HCT116 (cell line): ENCODE measurements around the gene GFM2. TPM values are rescaled to one million over a fixed set of nuclear protein-coding genes. Genes with fewer than 3 reads are reported as not detected.

Source experiments
- ATAC-seq: fragments of 200-7000 bp; cut with Tn5 transposase; 2 replicates; pipeline ENCODE4 v1.9.1; 2020; ENCODE audit warnings: mild to moderate bottlenecking, moderate library complexity
- BruUV-seq: library from RNA; stranded (reverse); fragments of 400-500 nt; replicated peaks from 2 replicates; lab custom pipeline; 2021; lab: Mats Ljungman, UMichigan
- CTCF ChIA-PET: fragments of 300-600 bp; sonication (Branson Sonifier 250); formaldehyde crosslinking; loops from one replicate; lab custom pipeline; 2021; ENCODE audit warnings: antibody characterized with exemption; lab: Charles Lee
- POLR2A ChIA-PET: fragments of 300-600, 350-600 bp; sonication (Branson Sonifier 250); formaldehyde crosslinking; loops from one replicate; lab custom pipeline; 2021; ENCODE audit warnings: antibody characterized with exemption; lab: Charles Lee
- RAD21 ChIA-PET, 2 experiments: fragments of 300-600 bp; sonication (Branson Sonifier 250); formaldehyde crosslinking; loops; one replicate each; lab custom pipeline; 2023; ENCODE audit warnings: low total read pairs in 2 of 2; ENCODE audit not compliant: uncharacterized antibody in 2 of 2, unreplicated experiment in 2 of 2, low non-redundant PET in 1 of 2; lab: Charles Lee
- DNase-seq: peaks from one replicate; pipeline ENCODE4 v3.0.0-alpha.2; 2010; ENCODE audit warnings: low read depth, low spot score
- H2AFZ ChIP-seq: fragments of 200-600 bp; shearing (Covaris generic), sonication (generic); 2 replicates; pipeline ENCODE4 v1.6.1; 2017; ENCODE audit warnings: low read depth, mixed run types, mixed read lengths, antibody characterized with exemption, low read length; ENCODE audit not compliant: poor library complexity, severe bottlenecking
- H3K27ac ChIP-seq: 2 replicates; pipeline ENCODE4 v1.5.1; 2012; ENCODE audit warnings: low read depth, low read length
- H3K27me3 ChIP-seq: fragments of 200-600 bp; sonication (generic); 2 replicates; pipeline ENCODE4 v1.6.1; 2016; ENCODE audit warnings: mixed run types, low read length, mixed read lengths; ENCODE audit not compliant: insufficient read depth
- H3K36me3 ChIP-seq, 2 experiments: fragments of 200-500 bp in 1 of 2; fragments of 200-600 bp in 1 of 2; sonication (Bioruptor generic) in 1 of 2; sonication (generic) in 1 of 2; 2 replicates each; pipeline versions ENCODE4 v1.5.1 to v1.6.1; 2014 to 2016; ENCODE audit warnings: low read length in 2 of 2, inconsistent platforms in 1 of 2, mixed read lengths in 1 of 2, mixed run types in 1 of 2; ENCODE audit not compliant: insufficient read depth in 2 of 2, control insufficient read depth in 1 of 2
- H3K4me1 ChIP-seq, 2 experiments: fragments of 200-600 bp in 1 of 2; sonication (generic) in 1 of 2; 2 replicates each; pipeline versions ENCODE4 v1.5.1 to v1.6.1; 2012 to 2017; ENCODE audit warnings: low read length in 2 of 2, inconsistent platforms in 1 of 2, mild to moderate bottlenecking in 1 of 2, mixed read lengths in 1 of 2, mixed run types in 1 of 2, moderate library complexity in 1 of 2; ENCODE audit not compliant: insufficient read depth in 2 of 2, control insufficient read depth in 1 of 2
- H3K4me2 ChIP-seq: fragments of 200-600 bp; sonication (generic); 2 replicates; pipeline ENCODE4 v1.6.1; 2017; ENCODE audit warnings: mixed run types, low read length, mixed read lengths
- H3K4me3 ChIP-seq, 2 experiments: fragments of 200-600 bp in 1 of 2; sonication (generic) in 1 of 2; replicated peaks in 1 of 2; 2 replicates each; pipeline ENCODE4 v1.5.1; 2011 to 2016; ENCODE audit warnings: low read length in 2 of 2, control low read depth in 1 of 2, low read depth in 1 of 2, mild to moderate bottlenecking in 1 of 2, mixed read lengths in 1 of 2, mixed run types in 1 of 2
- H3K79me2 ChIP-seq: fragments of 200-600 bp; sonication (generic); 2 replicates; pipeline ENCODE4 v1.6.1; 2017; ENCODE audit warnings: mild to moderate bottlenecking, mixed run types, low read length, moderate library complexity, mixed read lengths; ENCODE audit not compliant: insufficient read depth
- H3K9ac ChIP-seq: fragments of 200-600 bp; sonication (generic); 2 replicates; pipeline ENCODE4 v1.6.1; 2016; ENCODE audit warnings: low read length, mixed read lengths
- H3K9me2 ChIP-seq: fragments of 200-600 bp; sonication (generic), shearing (Covaris generic); 2 replicates; pipeline ENCODE4 v1.6.1; 2017; ENCODE audit warnings: mixed run types, mild to moderate bottlenecking, moderate library complexity; ENCODE audit not compliant: insufficient read depth
- H3K9me3 ChIP-seq, 2 experiments: fragments of 200-500 bp in 1 of 2; fragments of 200-600 bp in 1 of 2; sonication (Bioruptor generic) in 1 of 2; sonication (generic) in 1 of 2; 2 replicates each; pipeline ENCODE4 v1.6.1; 2014 to 2017; ENCODE audit warnings: low read length in 2 of 2, mixed read lengths in 2 of 2, inconsistent platforms in 1 of 2, low read depth in 1 of 2, mild to moderate bottlenecking in 1 of 2, mixed run types in 1 of 2, moderate library complexity in 1 of 2; ENCODE audit not compliant: control insufficient read depth in 1 of 2, insufficient read depth in 1 of 2
- H4K20me1 ChIP-seq: fragments of 200-600 bp; sonication (generic), shearing (Covaris generic); 2 replicates; pipeline ENCODE4 v1.6.1; 2017; ENCODE audit warnings: mixed run types, mild to moderate bottlenecking, moderate library complexity; ENCODE audit not compliant: insufficient read depth
- CBX3 ChIP-seq: IDR thresholded peaks from 2 replicates; pipeline ENCODE4 v1.6.1; 2012; ENCODE audit warnings: low read depth
- CEBPB ChIP-seq: IDR thresholded peaks from 2 replicates; pipeline ENCODE4 v1.6.1; 2012; ENCODE audit warnings: low read depth
- EGR1 ChIP-seq: IDR thresholded peaks from 2 replicates; pipeline ENCODE4 v1.6.1; 2012; ENCODE audit warnings: low read depth
- ELF1 ChIP-seq: IDR thresholded peaks from 2 replicates; pipeline ENCODE4 v1.6.1; 2012; ENCODE audit warnings: low read depth, borderline replicate concordance
- FOSL1 ChIP-seq: IDR thresholded peaks from 2 replicates; pipeline ENCODE4 v1.6.1; 2012; ENCODE audit warnings: low read depth
- JUND ChIP-seq: IDR thresholded peaks from 2 replicates; pipeline ENCODE4 v1.6.1; 2012
- POLR2A ChIP-seq: IDR thresholded peaks from 2 replicates; pipeline ENCODE4 v1.7.0; 2011; ENCODE audit warnings: borderline replicate concordance; ENCODE audit not compliant: insufficient read depth, insufficient read length; ENCODE audit errors: extremely low read depth
- POLR2AphosphoS5 ChIP-seq: IDR thresholded peaks from 2 replicates; pipeline ENCODE4 v1.6.1; 2011; ENCODE audit warnings: mild to moderate bottlenecking, low read depth, low read length, moderate library complexity
- RAD21 ChIP-seq: IDR thresholded peaks from 2 replicates; pipeline ENCODE4 v1.6.1; 2012; ENCODE audit warnings: low read depth, mild to moderate bottlenecking
- SIN3A ChIP-seq: IDR thresholded peaks from 2 replicates; pipeline ENCODE4 v1.6.1; 2012; ENCODE audit warnings: low read depth
- SP1 ChIP-seq: IDR thresholded peaks from 2 replicates; pipeline ENCODE4 v1.6.1; 2012; ENCODE audit warnings: low read depth
- SRF ChIP-seq: IDR thresholded peaks from 2 replicates; pipeline ENCODE4 v1.6.1; 2012; ENCODE audit warnings: low read depth
- TCF7L2 ChIP-seq: IDR thresholded peaks from 2 replicates; pipeline ENCODE4 v1.7.0; 2011; ENCODE audit warnings: borderline replicate concordance, inconsistent platforms; ENCODE audit not compliant: insufficient read depth, insufficient read length; ENCODE audit errors: extremely low read depth
- YY1 ChIP-seq: IDR thresholded peaks from 2 replicates; pipeline ENCODE4 v1.6.1; 2011; ENCODE audit warnings: low read length, low read depth, moderate library complexity, mild to moderate bottlenecking; ENCODE audit not compliant: insufficient replicate concordance; ENCODE audit errors: extremely low read depth
- ZFX ChIP-seq: fragments of 450-650 bp; IDR thresholded peaks from 2 replicates; pipeline ENCODE4 v1.6.1; 2017
- ZNF274 ChIP-seq: fragments of 200-500 bp; sonication (Bioruptor generic); IDR thresholded peaks from 2 replicates; pipeline ENCODE4 v1.6.1; 2014; ENCODE audit warnings: mild to moderate bottlenecking, low read depth, low read length, inconsistent platforms
- intact Hi-C: fragments of 100-400 bp; cut with micrococcal nuclease; formaldehyde crosslinking; loops from 2 replicates; pipeline ENCODE4 v1.10.0; 2022
- total RNA-seq: library from RNA; stranded (reverse); gene quantifications from one replicate; pipeline ENCODE4 v1.2.1, GENCODE V29; 2021; ENCODE audit not compliant: unreplicated experiment
- TF ChIP-seq, protein P1 (sequence below), 3 experiments: fragments of 200-600 bp in 1 of 3; sonication (generic) in 1 of 3; IDR thresholded peaks in 2 of 3; conservative IDR thresholded peaks in 1 of 3; 2 replicates each; pipeline ENCODE4 v1.5.1; 2012 to 2017; ENCODE audit warnings: low read depth in 2 of 3, low read length in 2 of 3, antibody characterized with exemption in 1 of 3, borderline replicate concordance in 1 of 3, control low read depth in 1 of 3, mild to moderate bottlenecking in 1 of 3, mixed read lengths in 1 of 3, mixed run types in 1 of 3, moderate library complexity in 1 of 3; ENCODE audit not compliant: insufficient read depth in 1 of 3
- TF ChIP-seq, protein P2 (sequence below): IDR thresholded peaks from 2 replicates; pipeline ENCODE4 v1.6.1; 2012; ENCODE audit warnings: low read depth
- TF ChIP-seq, protein P3 (sequence below): IDR thresholded peaks from 2 replicates; pipeline ENCODE4 v1.6.1; 2012

Gene GFM2
- total RNA-seq, 1 experiment from 2014 or later, result 25.0 TPM

DNA sequence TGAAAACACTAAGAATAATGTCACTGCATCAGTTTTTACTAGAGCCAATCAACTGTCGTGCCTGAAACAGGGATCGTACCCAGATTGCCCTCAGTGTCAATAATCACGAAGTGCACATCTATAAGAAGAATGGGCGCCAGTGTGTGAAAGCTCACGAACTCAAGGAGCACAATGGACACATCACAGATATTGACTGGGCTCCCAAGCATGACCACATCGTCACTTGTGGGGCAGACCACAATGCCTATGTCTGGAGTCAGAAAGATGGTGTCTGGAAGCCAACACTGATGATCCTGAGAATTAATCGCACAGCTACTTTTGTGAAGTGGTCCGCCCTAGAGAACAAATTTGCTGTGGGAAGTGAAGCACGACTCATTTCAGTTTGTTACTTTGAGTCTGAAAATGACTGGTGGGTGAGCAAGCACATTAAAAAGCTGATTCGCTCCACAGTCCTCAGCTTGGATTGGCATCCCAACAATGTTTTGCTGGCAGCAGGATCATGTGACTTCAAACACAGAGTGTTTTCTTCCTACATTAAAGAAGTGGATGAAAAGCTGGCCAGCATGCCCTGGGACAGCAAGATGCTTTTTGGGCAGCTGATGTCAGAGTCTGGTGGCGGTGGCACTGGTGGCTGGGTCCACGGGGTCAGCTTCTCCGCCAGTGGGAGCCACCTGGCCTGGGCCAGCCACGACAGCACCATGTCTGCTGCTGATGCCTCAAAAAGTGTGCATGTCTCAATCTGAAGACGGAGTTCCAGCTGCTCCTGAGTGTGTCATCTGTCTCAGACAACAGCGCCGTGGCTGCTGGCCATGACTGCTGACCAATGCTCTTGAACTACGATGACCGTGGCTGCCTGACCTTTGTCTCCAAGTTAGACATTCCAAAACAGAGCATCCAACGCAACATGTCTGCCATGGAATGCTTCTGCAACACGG lies 32.3 kb upstream of the GFM2 start:
- Histone ChIP-seq H3K4me1 (peaks cover 0 to 12% of the 10 kb centered on the region in 2 experiments; a peak in 2 of 4 replicates), H3K4me3 (no peak overlapping the region), H3K9ac (no peak overlapping the region), H3K4me2 (no peak overlapping the region), H3K79me2 (no peaks in the 10 kb centered on the region), H3K9me3 (no peaks in the 10 kb centered on the region), H3K27me3 (no peaks in the 10 kb centered on the region), H2AFZ (no peak overlapping the region), H3K27ac (no peak overlapping the region), H3K36me3 (peaks cover 5 to 9% of the 10 kb centered on the region in 2 experiments; a peak in 3 of 4 replicates), H4K20me1 (no peaks in the 10 kb centered on the region), H3K9me2 (no peaks in the 10 kb centered on the region)
- TF ChIP-seq POLR2AphosphoS5 (no peak), CEBPB (no peak), SRF (no peak), TCF7L2 (no peak), ZNF274 (no peak), POLR2A (no peak), RAD21 (no peak), SIN3A (no peak), YY1 (no peak), CBX3 (no peak), ZFX (no peak), SP1 (no peak), EGR1 (no peak), FOSL1 (no peak; the same call in 1 of the 2 replicates), ELF1 (no peak), JUND (no peak)
- TF ChIP-seq, protein P1, sequence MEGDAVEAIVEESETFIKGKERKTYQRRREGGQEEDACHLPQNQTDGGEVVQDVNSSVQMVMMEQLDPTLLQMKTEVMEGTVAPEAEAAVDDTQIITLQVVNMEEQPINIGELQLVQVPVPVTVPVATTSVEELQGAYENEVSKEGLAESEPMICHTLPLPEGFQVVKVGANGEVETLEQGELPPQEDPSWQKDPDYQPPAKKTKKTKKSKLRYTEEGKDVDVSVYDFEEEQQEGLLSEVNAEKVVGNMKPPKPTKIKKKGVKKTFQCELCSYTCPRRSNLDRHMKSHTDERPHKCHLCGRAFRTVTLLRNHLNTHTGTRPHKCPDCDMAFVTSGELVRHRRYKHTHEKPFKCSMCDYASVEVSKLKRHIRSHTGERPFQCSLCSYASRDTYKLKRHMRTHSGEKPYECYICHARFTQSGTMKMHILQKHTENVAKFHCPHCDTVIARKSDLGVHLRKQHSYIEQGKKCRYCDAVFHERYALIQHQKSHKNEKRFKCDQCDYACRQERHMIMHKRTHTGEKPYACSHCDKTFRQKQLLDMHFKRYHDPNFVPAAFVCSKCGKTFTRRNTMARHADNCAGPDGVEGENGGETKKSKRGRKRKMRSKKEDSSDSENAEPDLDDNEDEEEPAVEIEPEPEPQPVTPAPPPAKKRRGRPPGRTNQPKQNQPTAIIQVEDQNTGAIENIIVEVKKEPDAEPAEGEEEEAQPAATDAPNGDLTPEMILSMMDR (IDR thresholded peaks at IDR 0.05 in 2 of 3, conservative IDR thresholded peaks at IDR 0.05 in 1 of 3; ENCODE audit: borderline replicate concordance in 1 of 3, insufficient read depth in 1 of 3, low read depth in 2 of 3, low read length in 2 of 3), result no peak
- TF ChIP-seq, protein P2, sequence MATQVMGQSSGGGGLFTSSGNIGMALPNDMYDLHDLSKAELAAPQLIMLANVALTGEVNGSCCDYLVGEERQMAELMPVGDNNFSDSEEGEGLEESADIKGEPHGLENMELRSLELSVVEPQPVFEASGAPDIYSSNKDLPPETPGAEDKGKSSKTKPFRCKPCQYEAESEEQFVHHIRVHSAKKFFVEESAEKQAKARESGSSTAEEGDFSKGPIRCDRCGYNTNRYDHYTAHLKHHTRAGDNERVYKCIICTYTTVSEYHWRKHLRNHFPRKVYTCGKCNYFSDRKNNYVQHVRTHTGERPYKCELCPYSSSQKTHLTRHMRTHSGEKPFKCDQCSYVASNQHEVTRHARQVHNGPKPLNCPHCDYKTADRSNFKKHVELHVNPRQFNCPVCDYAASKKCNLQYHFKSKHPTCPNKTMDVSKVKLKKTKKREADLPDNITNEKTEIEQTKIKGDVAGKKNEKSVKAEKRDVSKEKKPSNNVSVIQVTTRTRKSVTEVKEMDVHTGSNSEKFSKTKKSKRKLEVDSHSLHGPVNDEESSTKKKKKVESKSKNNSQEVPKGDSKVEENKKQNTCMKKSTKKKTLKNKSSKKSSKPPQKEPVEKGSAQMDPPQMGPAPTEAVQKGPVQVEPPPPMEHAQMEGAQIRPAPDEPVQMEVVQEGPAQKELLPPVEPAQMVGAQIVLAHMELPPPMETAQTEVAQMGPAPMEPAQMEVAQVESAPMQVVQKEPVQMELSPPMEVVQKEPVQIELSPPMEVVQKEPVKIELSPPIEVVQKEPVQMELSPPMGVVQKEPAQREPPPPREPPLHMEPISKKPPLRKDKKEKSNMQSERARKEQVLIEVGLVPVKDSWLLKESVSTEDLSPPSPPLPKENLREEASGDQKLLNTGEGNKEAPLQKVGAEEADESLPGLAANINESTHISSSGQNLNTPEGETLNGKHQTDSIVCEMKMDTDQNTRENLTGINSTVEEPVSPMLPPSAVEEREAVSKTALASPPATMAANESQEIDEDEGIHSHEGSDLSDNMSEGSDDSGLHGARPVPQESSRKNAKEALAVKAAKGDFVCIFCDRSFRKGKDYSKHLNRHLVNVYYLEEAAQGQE, result no peak
- TF ChIP-seq, protein P3, sequence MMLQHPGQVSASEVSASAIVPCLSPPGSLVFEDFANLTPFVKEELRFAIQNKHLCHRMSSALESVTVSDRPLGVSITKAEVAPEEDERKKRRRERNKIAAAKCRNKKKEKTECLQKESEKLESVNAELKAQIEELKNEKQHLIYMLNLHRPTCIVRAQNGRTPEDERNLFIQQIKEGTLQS, result no peak
- no peak for DNase-seq
- no TSS peak for BruUV-seq
- no peak; the same call in 1 of the 2 replicates for ATAC-seq
- ChIA-PET POLR2A (interaction anchor here (1.3 kb wide), 1 partner anchor 32 kb away, joined by 3 read pairs; the partner anchor contains the start of genes GFM2 and NSA2), CTCF (no interaction called here), RAD21 (no interaction called here)
- intact Hi-C loops, result no loop called here
